Activated CD4-positive, alpha-beta T cell treated with anti-CD3 and anti-CD28 coated beads, Interleukin-2, amount 50 U/mL, for 24 hours (primary cell): Measurements from ENCODE around the gene NUP210L.

Experiments used
- DNase-seq, 2 donors: peaks; one replicate each; pipeline ENCODE4 v3.0.0-alpha.2; 2020; ENCODE audit warnings: low read depth in 1 of 2, low spot score in 1 of 2

Gene NUP210L

DNA sequence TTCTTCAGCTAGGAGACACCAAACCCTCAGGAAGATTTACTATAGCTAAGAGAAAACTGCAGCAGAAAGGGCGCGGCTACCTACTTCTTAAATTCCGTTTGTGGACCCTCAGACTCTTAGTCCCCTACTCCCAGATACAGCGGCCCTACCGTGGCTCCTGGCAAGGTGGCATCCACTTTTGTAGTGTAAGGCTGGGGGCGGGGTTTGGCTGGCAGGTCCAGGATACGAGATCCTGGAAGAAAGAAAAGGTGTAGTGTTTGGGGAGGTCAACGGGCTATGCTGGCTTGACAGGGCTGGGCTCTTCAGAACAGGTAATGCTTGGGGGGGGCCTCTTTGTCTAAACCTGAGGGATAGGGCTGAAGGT is 186.9 kb downstream of the NUP210L start:
- DNase-seq = no peak

GRCh38 chr1:153967107-153967999 is 187.5 kb downstream of the NUP210L start, which contains the start of gene CREB3L4:
TSS of gene CREB3L4 (plus strand) at chr1:153967902. CDS start at chr1:153968526, 624 bp downstream.
- DNase-seq = peak; percentile 46 to 80

DNA sequence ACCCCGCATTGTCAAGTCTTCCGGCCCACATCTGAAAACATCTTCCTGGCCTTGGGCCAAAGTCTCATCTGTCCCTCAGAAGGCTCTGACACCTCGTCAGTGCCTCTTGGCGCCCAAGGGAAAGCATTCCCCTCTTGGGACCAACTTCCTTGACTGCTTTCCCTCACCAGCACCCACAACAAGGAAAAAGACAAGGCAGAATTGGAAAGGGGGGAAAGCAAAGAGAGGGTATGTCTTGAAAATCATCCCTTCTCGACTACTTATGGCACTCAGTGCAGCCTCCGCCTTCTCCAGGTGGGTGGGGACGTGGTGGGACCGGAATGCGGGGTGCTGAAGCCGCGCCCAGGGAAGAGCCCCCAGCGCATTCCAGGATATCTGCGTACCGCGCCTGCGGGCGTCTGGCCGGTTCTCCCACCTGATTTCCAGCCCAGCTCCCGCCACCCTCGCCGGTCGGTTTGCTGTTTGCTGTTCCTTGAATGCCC is 191.0 kb downstream of the NUP210L start:
- DNase-seq = no peak

GRCh38 chr1:153963030-153963849 is 191.6 kb downstream of the NUP210L start, which contains the start of gene SLC39A1:
TSS of gene SLC39A1 (minus strand) at chr1:153963537. CDS start at chr1:153962715, 822 bp downstream.
- DNase-seq = peak; percentile 80 to 95

GRCh38 chr1:153962088-153963029 is 192.5 kb downstream of the NUP210L start:
- no peak for DNase-seq

GRCh38 chr1:153961421-153961820 is 193.5 kb downstream of the NUP210L start:
- DNase-seq = no peak

- no peak for DNase-seq
Observed at GRCh38 chr1:153960206-153960605, 194.7 kb downstream of the NUP210L start.

DNA sequence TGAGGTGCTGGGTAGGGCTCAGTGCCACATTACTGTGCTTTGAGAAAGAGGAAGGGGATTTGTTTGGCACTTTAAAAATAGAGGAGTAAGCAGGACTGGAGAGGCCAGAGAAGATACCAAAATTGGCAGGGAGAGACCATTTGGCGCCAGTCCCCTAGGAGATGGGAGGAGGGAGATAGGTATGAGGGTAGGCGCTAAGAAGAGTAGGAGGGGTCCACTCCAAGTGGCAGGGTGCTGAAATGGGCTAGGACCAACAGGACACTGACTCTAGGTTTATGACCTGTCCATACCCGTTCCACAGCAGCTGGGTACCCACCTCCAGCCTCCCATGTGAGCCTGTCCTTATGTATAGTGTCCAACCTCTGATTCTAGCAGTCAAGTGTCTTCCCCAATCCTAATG is 195.4 kb downstream of the NUP210L start:
- no peak for DNase-seq

- DNase-seq = no peak
Observed at GRCh38 chr1:153958961-153959260, 196.0 kb downstream of the NUP210L start.

- peak; percentile 92 to 97 for DNase-seq
Observed at GRCh38 chr1:153958111-153958960, 196.5 kb downstream of the NUP210L start, which contains the start of gene CRTC2. TSS of gene CRTC2 (minus strand) at chr1:153958612. CDS start at chr1:153958497, 115 bp downstream.

- peak in 1 of 2 donors; percentile 24 for DNase-seq
Observed at GRCh38 chr1:153957744-153958110, 197.1 kb downstream of the NUP210L start.

DNA sequence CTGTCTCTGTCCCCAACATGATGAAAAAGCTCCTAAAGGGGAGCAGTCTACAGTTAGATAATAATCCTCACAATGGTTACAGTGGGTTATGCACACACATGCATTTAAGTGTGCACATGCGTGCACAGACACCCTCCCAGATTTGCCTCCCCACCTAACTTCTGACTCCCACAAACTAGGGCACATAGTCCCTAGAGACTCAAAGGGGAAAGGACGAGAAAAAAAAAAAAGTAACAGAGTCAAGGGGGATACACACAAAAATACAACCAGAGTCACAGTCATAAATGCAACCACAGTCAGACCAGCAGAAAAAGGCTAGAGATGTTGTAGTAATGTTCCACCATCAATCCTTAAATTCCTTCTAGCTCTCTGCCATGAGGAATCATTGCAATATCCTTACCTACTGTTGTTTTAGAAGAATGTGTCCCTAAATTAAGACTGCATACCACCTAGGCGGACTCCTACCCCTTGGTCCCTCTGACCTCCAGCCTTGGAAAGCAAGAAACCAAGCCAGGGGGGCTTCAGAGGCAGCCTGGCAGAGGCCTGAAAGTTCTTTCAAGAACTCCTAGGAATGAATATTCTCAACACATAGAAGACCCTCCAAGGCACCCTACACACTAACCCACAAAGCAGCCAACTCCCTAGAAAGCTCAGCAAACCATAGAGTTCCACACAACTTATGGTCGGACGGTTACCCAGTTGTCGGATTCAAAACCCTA is 197.7 kb downstream of the NUP210L start:
- no peak for DNase-seq

DNA sequence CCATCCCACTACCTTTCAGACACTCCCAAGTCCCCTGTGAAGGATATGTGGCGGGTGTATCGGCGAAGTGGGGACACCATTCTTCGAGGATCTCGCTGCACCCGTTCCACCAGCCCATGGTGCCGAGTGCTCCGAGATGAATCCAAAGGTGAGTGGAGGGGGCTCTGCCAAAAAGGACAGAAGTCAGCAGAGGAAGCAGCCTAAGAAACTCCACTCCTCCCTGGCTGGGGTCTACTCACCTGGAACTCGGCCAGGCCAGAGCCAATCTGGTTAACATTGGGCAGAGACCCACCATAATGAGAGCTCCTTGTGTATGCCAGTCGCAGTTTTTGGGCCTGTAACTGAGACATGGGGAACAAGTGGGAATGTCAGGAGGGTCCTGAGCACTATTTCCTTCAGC is 200.0 kb downstream of the NUP210L start:
- no peak for DNase-seq

GRCh38 chr1:153953859-153954365 is 201.0 kb downstream of the NUP210L start:
- DNase-seq = no peak

DNA sequence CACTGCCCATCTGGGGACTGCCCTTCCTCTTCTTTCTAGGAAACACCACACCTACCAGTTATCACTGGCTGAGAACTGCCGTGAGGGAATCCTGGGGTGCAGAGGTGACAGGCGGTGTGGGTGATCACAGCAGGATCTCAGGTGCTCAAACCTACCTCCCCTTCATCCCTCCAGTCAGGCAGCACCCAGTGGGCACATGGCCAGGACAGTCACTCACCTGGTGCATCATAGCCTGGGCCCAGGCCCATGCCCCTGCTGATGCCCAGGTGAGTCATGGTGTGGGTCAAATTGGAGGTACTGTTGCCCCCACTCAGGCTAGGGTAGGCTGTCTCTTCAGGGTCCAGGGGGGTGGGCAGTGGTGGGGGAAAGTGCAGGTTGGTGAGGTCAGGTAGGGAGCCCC is 203.1 kb downstream of the NUP210L start:
- no peak for DNase-seq

- no peak for DNase-seq
Observed at GRCh38 chr1:153951183-153951582, 203.7 kb downstream of the NUP210L start.

- DNase-seq = peak; percentile 62 to 65
Observed at GRCh38 chr1:153946622-153947241, 208.1 kb downstream of the NUP210L start, which contains the start of gene DENND4B. TSS of gene DENND4B (minus strand) at chr1:153946718. CDS start at chr1:153944374, 2,344 bp downstream.
